A673 (cell line): ENCODE data around the gene CLDN14.

ENCODE experiments used
- CTCF ChIP-seq: fragments of 300-800, 200-600 bp; sonication (generic); conservative IDR thresholded peaks from 2 replicates; pipeline ENCODE4 v1.5.1; 2017; ENCODE audit warnings: low read depth, mild to moderate bottlenecking, antibody characterized with exemption, low read length, moderate library complexity, mixed read lengths
- EZH2 ChIP-seq: fragments of 200-600 bp; sonication (generic); IDR thresholded peaks from 2 replicates; pipeline ENCODE4 v1.6.1; 2017; ENCODE audit warnings: borderline replicate concordance, low read depth, mild to moderate bottlenecking, mixed read lengths, antibody characterized with exemption, low read length; ENCODE audit not compliant: poor library complexity, severe bottlenecking

DNA sequence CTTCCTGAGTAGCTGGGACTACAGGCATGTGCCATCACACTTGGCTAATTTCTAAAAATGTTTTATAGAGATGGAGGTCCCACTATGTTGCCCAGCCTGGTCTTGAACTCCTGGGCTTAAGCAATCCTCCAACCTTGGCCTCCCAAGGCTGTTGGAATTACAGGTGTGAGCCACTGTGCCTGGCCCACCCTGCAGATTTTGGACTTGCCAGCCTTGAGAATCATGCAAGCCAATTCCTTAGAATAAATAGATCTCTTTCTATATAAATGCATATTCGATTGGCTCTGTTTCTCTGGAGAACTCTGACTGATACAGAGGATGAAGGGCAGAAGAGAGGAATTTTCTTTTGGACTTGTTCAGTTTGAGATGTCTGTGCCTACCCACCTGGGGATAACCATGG is 6.7 kb downstream of the CLDN14 start:
- TF ChIP-seq CTCF (no peak), EZH2 (no peak)
